ENCODE measurements around the gene CDK19. TPM values are rescaled to one million over a fixed set of nuclear protein-coding genes. Genes with fewer than 3 reads are reported as not detected.

Gene CDK19
- total and polyA plus RNA-seq, 2 experiments from 2014 or later: 3.3 to 11.2 TPM

- no peak overlapping the region for H3K4me3 ChIP-seq
- WGBS, 2 experiments (ENCODE audit: low coverage in 1 of 2, low lambda C conversion rate in 2 of 2, missing lambda C conversion rate in 2 of 2): 82 to 84% methylated on average over 7 of the region's 7 CpGs
- peaks cover 2% of the 10 kb centered on the region; the same call in 1 of the 2 replicates for H3F3A ChIP-seq (ENCODE audit: insufficient read depth)
- H2AFZ ChIP-seq: no peak overlapping the region
- H4K20me1 ChIP-seq (ENCODE audit: insufficient read depth): no peaks in the 10 kb centered on the region
- H3K4me2 ChIP-seq (ENCODE audit: unreplicated experiment): no peak overlapping the region
- no peak overlapping the region for H3K27ac ChIP-seq
- no peaks in the 10 kb centered on the region for H3K9me3 ChIP-seq (ENCODE audit: low read depth)
- no peaks in the 10 kb centered on the region for H3K27me3 ChIP-seq (replicated peaks; ENCODE audit: insufficient read depth)
- H3K4me1 ChIP-seq (ENCODE audit: insufficient read depth): no peaks in the 10 kb centered on the region
- H3K79me2 ChIP-seq (ENCODE audit: insufficient read depth): no peaks in the 10 kb centered on the region
- no peaks in the 10 kb centered on the region for H3K36me3 ChIP-seq (ENCODE audit: low read depth)
- DNase-seq: no peak
- H3K9me2 ChIP-seq (ENCODE audit: insufficient read depth): no peaks in the 10 kb centered on the region
- in situ Hi-C loops (cut with MboI): no loop called here
- no peak for TF ChIP-seq EZH2 (IDR thresholded peaks at IDR 0.05; ENCODE audit: insufficient read depth, poor library complexity, severe bottlenecking)
- no peak for TF ChIP-seq EZH2phosphoT487 (IDR thresholded peaks at IDR 0.05; ENCODE audit: insufficient read depth, low read depth)
- no peak overlapping the region for H3K9ac ChIP-seq
These were observed 247.1 kb downstream of the CDK19 start for GRCh38 chr6:110567957-110568696.

DNA sequence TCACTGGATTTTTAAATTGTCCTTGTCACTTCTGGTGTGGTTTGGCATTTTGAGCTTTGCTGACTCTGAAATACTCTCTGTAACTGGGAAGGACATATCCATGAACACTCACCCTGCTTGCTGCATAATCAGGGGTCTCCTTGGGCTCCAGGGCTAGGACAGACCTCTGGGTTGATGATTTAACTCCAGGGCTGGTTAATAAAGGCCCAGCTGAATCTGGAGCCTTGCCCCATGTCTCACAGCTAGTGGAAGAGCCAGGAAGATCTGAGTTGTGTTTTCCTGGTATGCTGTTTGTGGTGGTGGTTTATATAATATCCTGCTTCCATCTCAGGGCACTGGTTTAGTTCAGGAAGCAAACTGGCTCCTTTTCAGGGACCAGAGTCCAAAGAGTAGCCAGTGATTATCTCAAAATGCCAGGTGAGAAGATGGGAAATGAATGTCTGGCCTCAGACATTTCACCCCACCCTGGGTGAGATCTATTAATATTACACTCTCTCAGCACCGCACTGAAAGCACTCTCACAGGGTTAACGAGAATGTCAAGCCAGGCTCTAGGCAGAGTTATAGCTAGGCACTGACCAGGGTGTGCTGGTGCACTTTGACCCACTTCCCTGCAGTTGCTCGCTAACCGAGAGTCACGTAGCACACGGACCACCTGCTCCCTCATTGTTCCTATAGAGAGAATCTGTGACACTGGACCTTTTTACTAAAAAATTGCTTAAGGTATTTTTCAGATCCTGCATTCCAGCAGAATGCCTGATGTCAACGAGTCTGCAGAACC, 248.7 kb downstream of the CDK19 start:
- DNase-seq: peak; percentile 37
- Histone ChIP-seq H3K27me3 (replicated peaks; ENCODE audit: insufficient read depth) (no peaks in the 10 kb centered on the region), H3K27ac (no peak overlapping the region), H3K9me2 (ENCODE audit: insufficient read depth) (no peaks in the 10 kb centered on the region), H3K9ac (no peak overlapping the region), H3K36me3 (ENCODE audit: low read depth) (no peaks in the 10 kb centered on the region), H2AFZ (no peak overlapping the region), H4K20me1 (ENCODE audit: insufficient read depth) (no peaks in the 10 kb centered on the region), H3K4me3 (no peak overlapping the region), H3K4me1 (ENCODE audit: insufficient read depth) (no peaks in the 10 kb centered on the region), H3F3A (ENCODE audit: insufficient read depth) (no peaks in the 10 kb centered on the region), H3K4me2 (ENCODE audit: unreplicated experiment) (no peak overlapping the region), H3K9me3 (ENCODE audit: low read depth) (no peaks in the 10 kb centered on the region), H3K79me2 (ENCODE audit: insufficient read depth) (no peaks in the 10 kb centered on the region)
- WGBS, 2 experiments (ENCODE audit: low coverage in 1 of 2, low lambda C conversion rate in 2 of 2, missing lambda C conversion rate in 2 of 2): 69 to 70% methylated on average over 7 of the region's 7 CpGs
- in situ Hi-C loops (cut with MboI): no loop called here
- no peak for TF ChIP-seq EZH2phosphoT487 (IDR thresholded peaks at IDR 0.05; ENCODE audit: insufficient read depth, low read depth)
- TF ChIP-seq EZH2 (IDR thresholded peaks at IDR 0.05; ENCODE audit: insufficient read depth, poor library complexity, severe bottlenecking): no peak

DNA sequence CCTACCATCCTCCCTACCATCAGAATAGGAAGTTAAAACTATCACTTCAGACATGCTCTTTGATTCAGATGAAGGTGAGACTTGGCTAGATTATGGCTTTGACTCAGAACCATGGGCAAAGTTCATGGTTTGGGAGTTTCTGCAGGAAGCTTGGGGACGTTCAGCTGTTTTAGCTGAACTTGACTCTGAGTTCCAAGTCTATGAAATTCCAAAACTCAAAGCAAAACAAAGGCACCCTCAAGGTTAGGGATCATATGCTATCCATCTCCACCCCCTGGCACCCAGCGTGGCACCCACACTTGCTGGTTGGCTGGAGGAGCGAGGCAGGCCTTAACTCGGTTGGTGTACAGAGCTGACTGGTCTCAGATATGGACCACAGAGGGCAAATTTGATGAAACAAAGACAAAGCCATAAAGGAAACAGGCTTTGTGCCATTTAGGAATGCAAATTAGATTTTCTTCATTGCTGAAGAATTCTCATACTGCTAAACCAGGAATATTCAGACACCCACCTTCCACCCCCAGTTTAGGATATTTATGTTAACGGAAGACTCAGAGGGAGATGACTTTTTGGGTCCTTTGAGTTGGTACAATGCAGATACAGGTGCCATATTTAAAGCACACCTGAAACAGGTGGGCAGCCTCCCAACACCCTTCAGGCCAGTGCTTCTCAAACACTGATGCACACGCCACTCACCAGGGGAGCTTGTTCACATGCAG, 250.4 kb downstream of the CDK19 start:
- in situ Hi-C loops (cut with MboI): no loop called here
- Histone ChIP-seq H3K27me3 (replicated peaks; ENCODE audit: insufficient read depth) (no peaks in the 10 kb centered on the region), H3K27ac (no peak overlapping the region), H3K4me2 (ENCODE audit: unreplicated experiment) (no peak overlapping the region), H3K79me2 (ENCODE audit: insufficient read depth) (no peaks in the 10 kb centered on the region), H3K9me2 (ENCODE audit: insufficient read depth) (no peaks in the 10 kb centered on the region), H3K9me3 (ENCODE audit: low read depth) (no peaks in the 10 kb centered on the region), H2AFZ (no peak overlapping the region), H3K9ac (no peak overlapping the region), H3K4me3 (no peak overlapping the region), H4K20me1 (ENCODE audit: insufficient read depth) (no peaks in the 10 kb centered on the region), H3K4me1 (ENCODE audit: insufficient read depth) (no peaks in the 10 kb centered on the region), H3K36me3 (ENCODE audit: low read depth) (no peaks in the 10 kb centered on the region), H3F3A (ENCODE audit: insufficient read depth) (no peaks in the 10 kb centered on the region)
- no peak for DNase-seq
- 91 to 93% methylated on average over 6 of the region's 6 CpGs for WGBS, 2 experiments (ENCODE audit: low coverage in 1 of 2, low lambda C conversion rate in 2 of 2, missing lambda C conversion rate in 2 of 2)
- TF ChIP-seq EZH2 (IDR thresholded peaks at IDR 0.05; ENCODE audit: insufficient read depth, poor library complexity, severe bottlenecking): no peak
- no peak for TF ChIP-seq EZH2phosphoT487 (IDR thresholded peaks at IDR 0.05; ENCODE audit: insufficient read depth, low read depth)

DNA sequence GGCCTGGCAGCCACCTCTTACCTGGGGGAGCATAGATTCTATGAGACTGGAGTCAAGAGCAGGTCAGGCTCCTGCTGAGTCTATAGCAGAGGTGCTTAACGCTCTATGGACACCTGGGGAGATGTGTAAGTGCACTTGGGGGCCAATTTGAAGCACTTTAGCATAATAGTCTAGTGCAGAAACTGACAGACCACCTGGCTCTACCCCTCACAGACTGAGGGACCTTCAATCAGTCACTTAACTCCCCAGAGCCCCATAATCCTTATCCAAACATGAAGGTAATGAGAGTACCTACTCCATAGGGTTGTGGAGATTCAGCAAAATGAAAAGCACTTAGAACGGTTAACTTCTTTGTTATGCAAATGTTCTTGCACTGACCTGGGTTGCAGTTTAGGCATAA, 251.6 kb downstream of the CDK19 start:
- no peak for DNase-seq
- no peaks in the 10 kb centered on the region for H3K9me2 ChIP-seq (ENCODE audit: insufficient read depth)
- 50 to 66% methylated on average over 2 of the region's 2 CpGs for WGBS, 2 experiments (ENCODE audit: low coverage in 1 of 2, low lambda C conversion rate in 2 of 2, missing lambda C conversion rate in 2 of 2)
- no peaks in the 10 kb centered on the region for H3K36me3 ChIP-seq (ENCODE audit: low read depth)
- no peaks in the 10 kb centered on the region for H3K27me3 ChIP-seq (replicated peaks; ENCODE audit: insufficient read depth)
- H3K9ac ChIP-seq: no peak overlapping the region
- in situ Hi-C loops (cut with MboI): no loop called here
- TF ChIP-seq EZH2 (IDR thresholded peaks at IDR 0.05; ENCODE audit: insufficient read depth, poor library complexity, severe bottlenecking) (no peak), EZH2phosphoT487 (IDR thresholded peaks at IDR 0.05; ENCODE audit: insufficient read depth, low read depth) (no peak)
- no peaks in the 10 kb centered on the region for H3K79me2 ChIP-seq (ENCODE audit: insufficient read depth)
- H3K4me1 ChIP-seq (ENCODE audit: insufficient read depth): no peaks in the 10 kb centered on the region
- H2AFZ ChIP-seq: no peak overlapping the region
- H3K27ac ChIP-seq: no peak overlapping the region
- no peak overlapping the region for H3K4me3 ChIP-seq
- no peak overlapping the region for H3K4me2 ChIP-seq (ENCODE audit: unreplicated experiment)
- no peaks in the 10 kb centered on the region for H3F3A ChIP-seq (ENCODE audit: insufficient read depth)
- no peaks in the 10 kb centered on the region for H4K20me1 ChIP-seq (ENCODE audit: insufficient read depth)
- no peaks in the 10 kb centered on the region for H3K9me3 ChIP-seq (ENCODE audit: low read depth)

Measured in GM23248 (cell line).